Liver (tissue), 9 donors: Measurements from ENCODE around the gene MAP3K10. TPM values are rescaled to one million over a fixed set of nuclear protein-coding genes. Genes with fewer than 3 reads are reported as not detected.
"Not testable (repeated sequence)": the region's sequence is repeated elsewhere in the genome, so short reads cannot be mapped to it uniquely, and the experiment has no call there.

Experiments used
- DNase-seq: peaks from one replicate; pipeline ENCODE4 v3.0.0-alpha.2; 2017; ENCODE audit warnings: low spot score
- H3K27ac ChIP-seq, 2 donors: one replicate each; pipeline ENCODE4 v1.7.0; 2013; ENCODE audit warnings: inconsistent platforms in 2 of 2, low read length in 2 of 2, control low read depth in 1 of 2, low read depth in 1 of 2, mild to moderate bottlenecking in 1 of 2
- H3K27me3 ChIP-seq, 4 donors: one replicate each; pipeline versions ENCODE4 v1.6.1 to v1.7.0; 2013; ENCODE audit warnings: low read length in 3 of 4, inconsistent platforms in 1 of 4, mild to moderate bottlenecking in 1 of 4, moderate library complexity in 1 of 4; ENCODE audit not compliant: control insufficient read depth in 4 of 4, insufficient read depth in 4 of 4
- H3K36me3 ChIP-seq, 4 donors: one replicate each; pipeline versions ENCODE4 v1.6.1 to v1.7.0; 2013; ENCODE audit warnings: low read length in 3 of 4, mild to moderate bottlenecking in 3 of 4, low read depth in 1 of 4, moderate library complexity in 1 of 4; ENCODE audit not compliant: control insufficient read depth in 4 of 4, insufficient read depth in 3 of 4
- H3K4me1 ChIP-seq, 4 donors: one replicate each; pipeline versions ENCODE4 v1.6.1 to v1.7.0; 2013; ENCODE audit warnings: low read length in 3 of 4, mild to moderate bottlenecking in 3 of 4, moderate library complexity in 1 of 4; ENCODE audit not compliant: control insufficient read depth in 4 of 4, insufficient read depth in 4 of 4
- H3K4me3 ChIP-seq, 3 donors: one replicate each; pipeline versions ENCODE4 v1.6.1 to v1.7.0; 2013; ENCODE audit warnings: low read length in 3 of 3, control low read depth in 1 of 3, low read depth in 1 of 3, mild to moderate bottlenecking in 1 of 3
- H3K9ac ChIP-seq, 2 donors: one replicate each; pipeline ENCODE4 v1.7.0; 2013; ENCODE audit warnings: low read length in 2 of 2, mild to moderate bottlenecking in 2 of 2, moderate library complexity in 2 of 2, control low read depth in 1 of 2, low read depth in 1 of 2
- H3K9me3 ChIP-seq, 4 donors: one replicate each; pipeline versions ENCODE4 v1.6.1 to v1.7.0; 2013; ENCODE audit warnings: low read length in 3 of 4; ENCODE audit not compliant: control insufficient read depth in 4 of 4
- EGR1 ChIP-seq, 2 donors: IDR thresholded peaks; 2 replicates each; pipeline ENCODE4 v1.6.1; 2016 to 2018; ENCODE audit warnings: antibody characterized with exemption in 2 of 2, low read depth in 2 of 2
- GABPA ChIP-seq, 2 donors: IDR thresholded peaks in 1 of 2; conservative IDR thresholded peaks in 1 of 2; 2 replicates each; pipeline ENCODE4 v1.6.1; 2016; ENCODE audit warnings: antibody characterized with exemption in 2 of 2, mild to moderate bottlenecking in 1 of 2, moderate library complexity in 1 of 2
- HNF4A ChIP-seq, 2 donors: conservative IDR thresholded peaks; 2 replicates each; pipeline ENCODE4 v1.6.1; 2016; ENCODE audit warnings: antibody characterized with exemption in 2 of 2, mild to moderate bottlenecking in 2 of 2
- HNF4G ChIP-seq: IDR thresholded peaks from 2 replicates; pipeline ENCODE4 v1.6.1; 2016; ENCODE audit warnings: antibody characterized with exemption
- NR2F2 ChIP-seq: IDR thresholded peaks from 2 replicates; pipeline ENCODE4 v1.6.1; 2016; ENCODE audit warnings: antibody characterized with exemption
- RXRA ChIP-seq, 2 donors: IDR thresholded peaks; 2 replicates each; pipeline ENCODE4 v1.6.1; 2017 to 2018; ENCODE audit warnings: antibody characterized with exemption in 2 of 2, mild to moderate bottlenecking in 1 of 2
- SP1 ChIP-seq: IDR thresholded peaks from 2 replicates; pipeline ENCODE4 v1.6.1; 2018; ENCODE audit warnings: antibody characterized with exemption, mild to moderate bottlenecking
- TAF1 ChIP-seq: conservative IDR thresholded peaks from 2 replicates; pipeline ENCODE4 v1.6.1; 2016; ENCODE audit warnings: antibody characterized with exemption, mild to moderate bottlenecking
- YY1 ChIP-seq: IDR thresholded peaks from 2 replicates; pipeline ENCODE4 v1.6.1; 2016; ENCODE audit warnings: antibody characterized with exemption, mild to moderate bottlenecking
- WGBS: extraction: QIAGEN DNeasy Blood & Tissue Kit; methylation state at CpG from one replicate; pipeline ENCODE4 v1.1.7; 2013; 5-methylcytosine and 5-hydroxymethylcytosine counted together
- polyA plus RNA-seq, 2 donors: library from polyadenylated mRNA; stranded (reverse) in 1 of 2; unstranded in 1 of 2; fragments of 200-250 nt in 1 of 2; fragments of >200 nt in 1 of 2; fragmentation: Nextera tagmentation in 1 of 2; extraction: Ambion mirVana in 1 of 2; gene quantifications; one replicate each; pipeline versions ENCODE4 v1.2.1 to v1.2.3, GENCODE V29; 2013 to 2015
- total RNA-seq, 2 donors: library from RNA; depleted of rRNA; stranded (reverse); fragments of >200 nt; gene quantifications; one replicate each; pipeline ENCODE4 v1.2.3, GENCODE V29; 2014
- TF ChIP-seq, protein P1 (sequence below): IDR thresholded peaks from 2 replicates; pipeline ENCODE4 v1.6.1; 2016; ENCODE audit warnings: antibody characterized with exemption
- TF ChIP-seq, protein P2 (sequence below): IDR thresholded peaks from 2 replicates; pipeline ENCODE4 v1.6.1; 2016; ENCODE audit warnings: antibody characterized with exemption
- donor health status: healthy.
- donor health status: healthy.
- donor health status: healthy.
- donor health status: healthy.
- donor health status: healthy.

MAP3K10 gene
- total and polyA plus RNA-seq, 4 donors, result 0.65 to 3.9 (median 2.1) TPM

DNA sequence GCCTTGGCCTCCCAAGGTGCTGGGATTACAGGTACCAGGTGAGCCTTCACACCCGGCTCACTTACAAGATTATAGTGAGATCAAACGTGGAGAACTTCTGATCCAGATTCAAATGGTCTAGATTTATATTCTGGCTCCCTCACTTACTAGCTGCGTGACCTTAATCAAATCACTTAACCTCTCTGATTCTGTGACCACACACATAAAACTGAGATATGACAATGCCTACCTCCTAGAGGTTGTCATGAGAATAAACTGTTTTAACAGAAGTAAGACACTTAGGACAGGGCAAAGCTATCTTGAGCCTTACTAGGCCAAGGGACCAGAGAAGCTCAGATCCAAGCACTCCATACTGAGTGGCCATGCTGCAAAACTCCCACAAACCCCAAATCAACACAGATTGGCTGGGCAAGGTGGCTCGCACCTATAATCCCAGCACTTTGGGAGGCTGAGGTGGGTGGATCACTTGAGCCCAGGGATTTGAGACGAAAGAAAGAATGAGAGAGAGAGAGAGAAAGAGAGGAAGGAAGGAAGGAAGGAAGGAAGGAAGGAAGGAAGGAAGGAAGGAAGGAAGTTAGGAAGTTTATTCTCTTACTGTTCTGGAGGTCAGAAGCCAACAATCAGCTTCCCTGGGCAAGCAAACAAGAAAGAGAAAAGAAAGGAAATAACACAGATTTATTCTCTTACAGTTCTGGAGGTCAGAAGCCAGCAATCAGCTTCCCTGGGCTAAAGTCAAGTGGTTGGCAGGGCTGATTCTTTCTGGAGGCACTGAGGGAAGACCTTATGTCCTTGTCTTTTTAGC, 46.1 kb upstream of the MAP3K10 start:
- Histone ChIP-seq H3K9me3 (no peaks in the 10 kb centered on the region), H3K27ac (no peak overlapping the region), H3K4me1 (no peaks in the 10 kb centered on the region), H3K27me3 (no peaks in the 10 kb centered on the region), H3K4me3 (no peak overlapping the region), H3K9ac (no peak overlapping the region), H3K36me3 (no peaks in the 10 kb centered on the region)
- DNase-seq, result no peak
- TF ChIP-seq, protein P1, sequence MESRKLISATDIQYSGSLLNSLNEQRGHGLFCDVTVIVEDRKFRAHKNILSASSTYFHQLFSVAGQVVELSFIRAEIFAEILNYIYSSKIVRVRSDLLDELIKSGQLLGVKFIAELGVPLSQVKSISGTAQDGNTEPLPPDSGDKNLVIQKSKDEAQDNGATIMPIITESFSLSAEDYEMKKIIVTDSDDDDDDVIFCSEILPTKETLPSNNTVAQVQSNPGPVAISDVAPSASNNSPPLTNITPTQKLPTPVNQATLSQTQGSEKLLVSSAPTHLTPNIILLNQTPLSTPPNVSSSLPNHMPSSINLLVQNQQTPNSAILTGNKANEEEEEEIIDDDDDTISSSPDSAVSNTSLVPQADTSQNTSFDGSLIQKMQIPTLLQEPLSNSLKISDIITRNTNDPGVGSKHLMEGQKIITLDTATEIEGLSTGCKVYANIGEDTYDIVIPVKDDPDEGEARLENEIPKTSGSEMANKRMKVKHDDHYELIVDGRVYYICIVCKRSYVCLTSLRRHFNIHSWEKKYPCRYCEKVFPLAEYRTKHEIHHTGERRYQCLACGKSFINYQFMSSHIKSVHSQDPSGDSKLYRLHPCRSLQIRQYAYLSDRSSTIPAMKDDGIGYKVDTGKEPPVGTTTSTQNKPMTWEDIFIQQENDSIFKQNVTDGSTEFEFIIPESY, result no peak
- TF ChIP-seq YY1 (no peak), TAF1 (no peak), HNF4G (no peak), NR2F2 (no peak), EGR1 (IDR thresholded peaks at IDR 0.05; ENCODE audit: low read depth in 2 of 2) (no peak), HNF4A (conservative IDR thresholded peaks at IDR 0.05) (no peak), GABPA (IDR thresholded peaks at IDR 0.05 in 1 of 2, conservative IDR thresholded peaks at IDR 0.05 in 1 of 2) (no peak)
- 82% methylated on average over 5 of the region's 5 CpGs for WGBS

DNA sequence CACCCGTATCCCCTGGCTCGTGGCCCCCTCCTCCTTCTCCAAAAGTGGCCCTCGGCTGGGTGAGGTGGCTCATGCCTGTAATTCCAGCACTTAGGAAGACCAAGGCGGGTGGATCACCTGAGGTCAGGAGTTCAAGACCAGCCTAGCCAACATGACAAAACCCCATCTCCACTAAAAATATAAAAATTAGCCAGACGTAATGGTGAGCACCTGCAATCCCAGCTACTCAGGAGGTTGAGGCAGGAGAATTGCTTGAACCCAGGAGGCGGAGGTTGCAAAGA, 45.5 kb upstream of the MAP3K10 start:
- 73% methylated on average over 6 of the region's 6 CpGs for WGBS
- H3K36me3 ChIP-seq, H3K4me1 ChIP-seq, H3K27ac ChIP-seq, DNase-seq, H3K4me3 ChIP-seq, H3K27me3 ChIP-seq, H3K9me3 ChIP-seq, H3K9ac ChIP-seq: not testable (repeated sequence)

DNA sequence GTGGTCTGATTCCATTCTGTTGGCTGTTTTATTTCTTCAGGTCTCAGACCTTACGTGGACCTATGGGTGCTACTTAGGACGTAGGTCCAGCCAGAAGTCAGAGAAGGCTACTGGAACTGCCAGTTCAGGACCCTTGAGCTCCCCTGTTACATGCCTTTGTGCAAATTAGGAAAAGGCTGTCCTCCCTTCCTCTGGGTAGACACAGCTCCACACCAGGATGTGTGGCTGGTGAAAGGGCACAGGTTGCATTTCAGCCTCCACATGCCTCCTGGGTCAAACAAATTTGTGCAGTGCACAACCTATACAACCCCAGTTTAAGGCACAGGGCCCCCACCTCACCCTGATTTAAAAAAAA, 43.9 kb upstream of the MAP3K10 start:
- H3K27me3 ChIP-seq, result no peaks in the 10 kb centered on the region
- DNase-seq, result no peak
- H3K9me3 ChIP-seq, result no peaks in the 10 kb centered on the region
- WGBS, result 66% methylated on average over 2 of the region's 2 CpGs
- H3K4me3 ChIP-seq, result no peak overlapping the region
- TF ChIP-seq HNF4A (conservative IDR thresholded peaks at IDR 0.05), result no peak
- TF ChIP-seq RXRA (IDR thresholded peaks at IDR 0.05), result no peak
- TF ChIP-seq, protein P2, sequence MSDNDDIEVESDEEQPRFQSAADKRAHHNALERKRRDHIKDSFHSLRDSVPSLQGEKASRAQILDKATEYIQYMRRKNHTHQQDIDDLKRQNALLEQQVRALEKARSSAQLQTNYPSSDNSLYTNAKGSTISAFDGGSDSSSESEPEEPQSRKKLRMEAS, result no peak
- no peak for TF ChIP-seq GABPA (IDR thresholded peaks at IDR 0.05 in 1 of 2, conservative IDR thresholded peaks at IDR 0.05 in 1 of 2)
- no peak for TF ChIP-seq SP1
- TF ChIP-seq TAF1, result no peak
- TF ChIP-seq EGR1 (IDR thresholded peaks at IDR 0.05; ENCODE audit: low read depth in 2 of 2), result no peak
- H3K4me1 ChIP-seq, result no peaks in the 10 kb centered on the region
- no peaks in the 10 kb centered on the region for H3K36me3 ChIP-seq
- H3K9ac ChIP-seq, result no peak overlapping the region
- H3K27ac ChIP-seq, result no peak overlapping the region
